Inflammatory macrophage treated with lipopolysaccharide for 1 hour (primary cell): Measurements from ENCODE around the gene ZSWIM1.
"Not testable (repeated sequence)": the region's sequence is repeated elsewhere in the genome, so short reads cannot be mapped to it uniquely, and the experiment has no call there.

Experiments
- DNase-seq, 2 donors: peaks; one replicate each; pipeline ENCODE4 v3.0.0-alpha.2; 2020 to 2022

Gene ZSWIM1

DNA sequence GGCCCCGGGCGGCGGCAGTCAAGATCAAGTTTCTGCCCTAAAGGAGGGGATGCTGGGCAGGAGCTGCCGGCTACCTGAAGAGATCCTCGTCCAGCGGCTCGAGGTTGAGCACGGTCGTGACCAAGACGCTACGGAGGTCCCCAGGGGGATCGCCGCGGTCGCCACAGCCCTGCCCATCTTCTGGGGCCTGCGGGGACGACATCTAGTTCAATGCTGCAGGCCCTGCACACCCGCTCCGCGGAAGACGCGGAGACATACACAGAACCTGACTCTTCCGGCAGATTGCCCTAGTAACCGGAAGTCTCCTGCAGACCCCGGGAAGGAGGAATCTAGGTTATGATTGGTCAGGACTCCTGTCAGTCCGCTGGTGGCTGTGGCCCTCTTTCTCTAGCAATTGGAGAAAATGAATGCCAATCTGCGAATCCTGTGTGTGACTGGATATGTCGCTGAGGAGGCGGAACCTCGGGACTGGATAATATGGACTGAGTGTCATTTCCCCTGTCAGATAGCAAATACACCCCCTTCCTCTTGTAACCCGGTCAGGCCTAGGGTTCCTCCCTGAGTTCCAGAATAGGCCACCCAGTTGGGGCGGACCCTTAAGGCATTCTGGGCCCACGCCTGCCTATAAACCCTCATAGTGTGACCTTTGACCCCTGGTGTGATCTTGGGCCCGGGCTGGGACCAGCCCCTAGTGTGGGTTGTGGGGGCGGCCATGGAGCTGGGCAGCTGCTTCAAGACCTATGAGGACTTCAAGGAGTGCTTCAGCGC, 23.7 kb upstream of the ZSWIM1 start, which contains the start of the genes ACOT8 and ZSWIM3:
Gene ACOT8 (minus strand): TSS at position 279 of the 768 bp plus-strand sequence. CDS start 77 bp downstream, at position 202.
Gene ZSWIM3 (plus strand): TSS at position 501 of the 768 bp plus-strand sequence. CDS start 212 bp downstream, at position 713.
- DNase-seq, result peak; percentile 100

DNA sequence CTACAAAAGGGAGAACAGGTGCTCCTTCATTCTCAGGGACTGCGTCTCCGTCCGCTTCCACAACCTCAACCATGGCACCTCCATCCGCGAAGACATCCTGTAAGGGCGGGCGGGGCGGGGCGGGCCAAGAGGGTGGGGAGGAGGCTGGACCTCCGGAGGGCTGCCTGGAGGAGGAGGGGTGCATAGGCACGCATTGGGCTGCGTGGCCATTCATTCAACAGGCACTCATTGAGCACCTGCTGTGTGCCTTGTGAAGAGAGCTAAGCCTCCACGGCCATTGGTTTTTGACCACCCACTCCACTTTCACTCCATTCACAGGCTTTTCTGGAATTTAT, 23.2 kb upstream of the ZSWIM1 start:
- DNase-seq, result no peak

DNA sequence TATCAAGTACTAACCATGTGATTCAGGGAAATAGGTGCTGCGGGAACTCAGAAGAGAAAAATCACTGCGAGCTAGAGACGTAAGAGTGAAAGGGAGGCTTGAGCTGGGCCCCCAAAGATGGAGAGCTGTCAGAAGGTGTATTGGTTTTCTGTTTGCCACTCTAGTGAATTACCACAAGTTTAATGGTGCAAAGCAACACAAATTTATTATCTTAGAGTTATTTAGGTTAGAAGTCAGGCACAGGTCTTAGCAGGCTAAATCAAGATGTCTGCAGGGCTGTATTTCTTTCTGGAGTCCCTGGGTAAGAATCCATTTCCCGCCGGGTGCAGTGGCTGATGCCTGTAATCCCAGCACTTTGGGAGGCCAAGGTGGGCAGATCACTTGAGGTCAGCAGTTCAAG, 21.1 kb upstream of the ZSWIM1 start:
- no peak for DNase-seq

DNA sequence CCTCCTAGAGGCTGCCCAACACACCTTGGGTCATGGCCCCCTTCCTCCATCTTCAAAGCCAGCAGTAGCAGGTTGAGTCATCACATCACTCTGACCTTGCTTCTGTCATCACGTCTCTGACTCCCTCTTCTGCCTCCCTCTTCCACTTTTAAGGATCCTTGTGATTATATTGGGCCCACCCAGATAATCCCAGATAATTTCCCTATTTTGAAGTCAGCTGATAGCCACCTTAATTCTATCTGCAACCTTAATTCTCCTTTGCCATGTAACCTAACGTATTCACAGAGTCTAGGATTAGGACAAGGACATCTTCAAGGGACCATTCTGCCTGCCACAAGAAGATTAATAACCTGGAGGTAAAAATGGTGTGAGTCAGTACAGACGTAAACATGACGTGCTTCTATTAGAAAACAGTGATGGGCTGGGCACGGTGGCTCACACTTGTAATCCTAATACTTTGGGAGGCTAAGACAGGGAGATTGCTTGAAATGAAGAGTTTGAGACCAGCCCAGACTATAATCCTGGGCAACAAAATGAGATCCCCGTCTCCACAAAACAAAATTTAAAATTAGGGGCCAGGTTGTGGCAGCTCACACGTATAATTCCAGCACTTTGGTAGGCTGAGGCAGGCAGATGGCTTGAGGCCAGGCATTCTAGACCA, 20.3 kb upstream of the ZSWIM1 start:
- DNase-seq, result no peak

- no peak for DNase-seq
These were observed 19.6 kb upstream of the ZSWIM1 start for GRCh38 chr20:45861221-45862075.

GRCh38 chr20:45863543-45864470, 17.2 kb upstream of the ZSWIM1 start:
- DNase-seq, result no peak

DNA sequence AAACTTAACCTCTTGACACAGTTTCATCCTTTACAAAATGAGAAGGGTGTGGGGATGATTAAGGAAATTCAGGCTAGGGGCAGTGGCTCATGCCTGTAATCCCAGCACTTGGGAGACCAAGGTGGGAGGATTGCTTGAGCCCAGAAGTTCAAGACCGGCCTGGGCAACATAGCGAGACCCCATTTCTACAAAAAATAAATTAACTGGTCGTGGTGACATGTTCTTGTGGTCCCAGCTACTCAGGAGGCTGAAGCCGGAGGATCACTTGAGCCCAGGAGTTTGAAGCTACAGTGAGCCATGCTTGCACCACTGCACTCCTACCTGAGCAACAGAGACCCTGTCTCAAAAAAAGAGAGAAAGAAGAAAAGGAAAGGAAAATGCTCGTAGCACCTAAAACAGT, 14.6 kb upstream of the ZSWIM1 start:
- DNase-seq, result no peak

GRCh38 chr20:45867136-45867818, 13.8 kb upstream of the ZSWIM1 start:
- no peak for DNase-seq

- no peak for DNase-seq
These were observed 13.2 kb upstream of the ZSWIM1 start for GRCh38 chr20:45867819-45868176.

DNA sequence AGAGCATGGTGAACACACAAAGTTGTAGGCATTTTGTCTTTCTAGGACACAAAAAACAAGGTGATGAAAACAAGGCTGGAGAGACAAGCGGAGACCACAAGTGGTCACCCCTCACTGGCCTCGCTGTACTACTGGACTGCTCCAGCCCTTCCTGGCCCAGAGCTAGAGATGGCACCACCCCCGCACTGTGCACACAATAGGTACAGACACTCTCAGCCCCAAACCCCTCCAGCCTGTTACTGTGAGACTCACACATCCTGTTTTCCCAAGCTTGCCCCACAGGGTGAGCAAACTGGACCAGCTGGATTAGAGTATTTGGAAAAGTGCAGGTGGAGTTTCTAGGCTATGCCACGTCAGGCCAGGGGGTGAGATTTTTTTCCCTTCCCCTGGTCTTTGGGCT, 8.4 kb upstream of the ZSWIM1 start:
- DNase-seq, result no peak

DNA sequence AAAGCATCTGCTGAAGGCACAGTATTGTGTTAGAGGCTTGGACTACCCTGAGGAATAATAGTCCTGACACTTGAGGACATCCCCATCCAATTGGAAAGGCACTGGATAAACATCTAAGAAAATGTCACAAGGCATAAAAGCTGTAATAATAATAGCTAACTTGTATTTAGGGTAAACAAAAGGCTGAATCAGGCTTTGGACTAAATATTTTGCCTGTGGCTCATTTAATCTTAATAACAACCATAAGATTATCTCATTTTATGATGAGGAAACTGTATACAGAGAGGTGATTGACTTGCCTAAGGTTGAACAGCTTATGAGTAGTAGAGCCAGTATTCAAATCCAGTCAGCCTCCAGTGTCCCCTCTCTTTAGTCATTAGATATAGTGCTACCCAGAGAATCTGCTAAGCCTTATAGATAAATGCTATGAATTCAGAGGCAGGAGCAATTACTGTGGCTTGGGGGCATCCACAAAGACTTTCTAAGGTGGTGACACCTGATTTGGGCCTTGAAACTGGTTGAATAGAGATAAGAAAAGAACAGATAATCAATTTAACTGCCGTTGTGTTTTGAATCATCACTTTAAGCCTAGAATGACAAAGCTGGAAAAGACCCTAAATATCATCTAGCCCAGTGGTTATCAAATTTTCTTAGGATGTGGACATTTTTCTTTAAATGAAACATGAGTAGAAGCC, 7.5 kb upstream of the ZSWIM1 start:
- DNase-seq, result no peak

- not testable (repeated sequence) for DNase-seq
These were observed 6.9 kb upstream of the ZSWIM1 start for GRCh38 chr20:45874104-45874481.

DNA sequence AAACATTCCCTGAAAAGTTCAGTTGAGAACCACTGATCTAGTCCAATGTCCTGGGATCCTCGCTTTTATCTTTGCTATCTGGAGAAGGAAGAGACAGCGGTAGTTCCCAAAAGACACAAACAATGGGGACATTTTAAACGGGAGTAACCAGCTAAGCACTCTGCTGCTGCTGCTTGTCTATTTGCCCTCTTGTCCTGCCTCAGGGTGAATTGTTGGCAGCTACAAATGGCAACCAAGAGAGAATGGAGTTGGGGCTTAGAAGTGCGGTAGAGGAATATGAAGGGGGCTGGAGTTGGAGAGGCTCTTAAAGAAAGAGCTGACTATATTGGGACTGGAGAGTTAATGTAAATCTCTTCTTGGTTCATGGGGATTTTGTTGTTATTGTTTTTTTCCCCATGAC, 6.5 kb upstream of the ZSWIM1 start:
- DNase-seq, result no peak

- DNase-seq, result no peak
These were observed 2.8 kb upstream of the ZSWIM1 start for GRCh38 chr20:45878076-45878761.

DNA sequence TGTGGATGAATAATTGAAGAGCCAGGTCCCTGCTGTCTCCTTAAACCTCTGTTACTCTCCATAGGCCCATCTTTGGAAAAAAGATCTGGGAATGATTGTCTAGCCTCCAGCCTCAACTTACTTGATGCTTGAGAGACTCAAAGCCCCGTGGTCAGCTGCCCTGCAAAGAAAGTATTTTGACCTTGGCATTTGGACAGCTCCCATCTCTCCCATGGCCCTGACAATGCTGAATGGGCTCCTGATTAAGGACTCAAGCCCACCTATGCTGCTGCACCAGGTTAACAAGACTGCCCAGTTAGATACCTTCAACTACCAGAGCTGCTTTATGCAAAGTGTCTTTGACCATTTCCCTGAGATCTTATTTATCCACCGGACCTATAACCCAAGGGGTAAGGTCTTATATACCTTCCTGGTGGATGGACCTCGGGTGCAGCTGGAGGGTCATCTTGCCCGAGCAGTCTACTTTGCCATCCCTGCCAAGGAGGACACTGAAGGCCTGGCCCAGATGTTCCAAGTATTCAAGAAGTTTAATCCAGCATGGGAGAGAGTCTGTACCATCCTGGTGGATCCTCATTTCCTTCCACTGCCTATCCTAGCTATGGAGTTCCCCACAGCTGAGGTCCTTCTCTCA, 1.6 kb downstream of the ZSWIM1 start:
- DNase-seq, result no peak

DNA sequence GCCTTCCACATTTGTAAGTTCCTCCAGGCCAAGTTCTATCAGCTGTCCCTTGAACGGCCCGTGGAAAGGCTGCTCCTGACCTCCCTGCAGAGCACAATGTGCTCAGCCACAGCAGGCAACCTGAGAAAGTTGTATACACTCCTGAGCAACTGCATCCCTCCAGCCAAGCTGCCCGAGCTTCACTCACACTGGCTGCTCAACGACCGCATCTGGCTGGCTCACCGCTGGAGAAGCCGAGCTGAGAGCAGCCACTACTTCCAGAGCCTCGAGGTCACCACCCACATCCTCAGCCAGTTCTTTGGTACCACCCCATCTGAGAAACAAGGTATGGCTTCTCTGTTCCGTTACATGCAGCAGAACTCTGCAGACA, 2.1 kb downstream of the ZSWIM1 start:
- no peak for DNase-seq

DNA sequence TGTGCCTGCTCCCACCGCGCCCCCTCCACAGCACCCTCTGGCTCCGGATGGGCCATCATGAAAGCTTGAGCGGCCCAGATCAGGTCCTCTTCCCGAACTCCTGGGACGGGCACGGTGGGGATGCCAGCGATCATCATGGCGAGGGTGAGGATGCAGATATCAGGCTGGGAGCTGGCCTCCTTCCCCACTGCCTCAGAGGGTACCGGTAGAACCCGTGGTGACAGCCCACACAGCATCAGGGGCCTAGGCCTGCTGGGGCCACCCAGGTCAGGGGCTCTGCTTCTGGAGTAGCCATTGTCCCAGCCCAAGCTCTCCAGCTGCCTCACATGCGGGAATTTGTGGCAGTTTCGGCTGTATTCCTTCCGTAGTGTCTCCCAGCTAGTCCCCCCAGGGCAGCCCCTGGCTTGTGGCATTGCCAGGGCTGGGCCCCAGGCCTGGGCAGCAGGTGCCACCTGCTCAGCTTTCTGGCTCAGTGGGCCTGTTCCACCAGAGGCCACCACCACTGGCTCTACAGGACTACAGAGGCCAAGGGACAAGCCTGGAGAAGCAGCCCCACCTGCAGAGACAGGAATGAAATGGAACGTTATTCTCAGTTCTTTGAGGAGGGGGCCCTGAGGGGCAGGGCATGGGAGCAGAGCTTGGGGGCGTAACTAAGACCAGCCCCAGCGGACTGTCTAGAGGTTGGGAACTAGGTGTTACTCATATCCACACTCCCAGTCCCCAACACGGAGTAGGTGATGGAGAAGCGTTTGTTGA, 5.7 kb downstream of the ZSWIM1 start:
- no peak for DNase-seq

GRCh38 chr20:45887346-45887715, 6.3 kb downstream of the ZSWIM1 start, which contains the start of gene SPATA25:
Gene SPATA25 (minus strand): TSS chr20:45887622. CDS start chr20:45887590, 32 bp downstream.
- no peak for DNase-seq

DNA sequence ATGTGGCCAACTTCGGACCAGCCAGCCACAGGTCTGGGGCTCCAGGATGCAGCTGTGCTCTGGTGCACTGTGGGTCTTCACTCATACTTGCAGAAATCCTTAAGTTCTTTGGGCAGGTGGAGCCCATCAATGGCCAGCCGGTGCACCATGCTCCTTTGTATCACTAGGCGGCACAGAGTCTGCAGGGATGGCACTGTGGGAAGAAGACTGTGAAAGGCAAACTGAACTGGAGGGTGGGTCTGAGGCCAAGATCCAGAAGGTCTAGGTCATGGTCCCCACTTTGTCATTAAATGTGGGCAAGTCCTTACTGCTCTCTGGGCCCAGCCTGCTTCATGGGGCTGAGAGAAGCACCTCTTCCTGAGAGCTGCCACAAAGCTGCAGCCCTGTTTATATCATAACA, 7.7 kb downstream of the ZSWIM1 start:
- no peak for DNase-seq
